ENCODE data around the gene ATP9B. TPM values are rescaled to one million over a fixed set of nuclear protein-coding genes. Genes with fewer than 3 reads are reported as not detected.
A peak's percentile ranks its signal among the peaks of the same experiment; 100 is the strongest.

The ATP9B gene
- total RNA-seq, 1 donor from 2014 or later = 48.6 TPM

DNA sequence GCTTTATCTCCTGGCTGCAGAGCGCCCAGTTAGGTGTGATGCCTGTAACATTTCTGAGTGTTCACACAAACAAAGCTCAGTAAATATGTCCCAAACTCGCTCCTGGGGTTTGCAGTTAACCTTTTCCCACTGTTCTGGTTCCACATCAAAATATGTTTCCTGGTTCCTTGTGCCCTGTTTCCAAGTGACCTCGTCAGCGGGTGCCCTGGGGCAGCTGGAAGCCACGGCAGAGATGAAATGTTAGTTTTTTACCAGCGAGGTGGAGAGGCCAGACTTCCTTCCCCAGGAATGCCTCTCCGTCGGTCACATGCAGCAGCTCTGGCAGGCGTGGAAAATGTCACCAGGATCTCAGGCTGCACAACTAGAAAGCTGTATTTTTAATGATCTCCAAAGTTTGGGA lies 344.7 kb downstream of the ATP9B start:
- no peaks in the 10 kb centered on the region for H3K9me3 ChIP-seq
- H3K36me3 ChIP-seq = peaks cover 28% of the 10 kb centered on the region
- no peak for ATAC-seq
- intact Hi-C loops (cut with DNase I) = no loop called here
- TF ChIP-seq, protein P1, sequence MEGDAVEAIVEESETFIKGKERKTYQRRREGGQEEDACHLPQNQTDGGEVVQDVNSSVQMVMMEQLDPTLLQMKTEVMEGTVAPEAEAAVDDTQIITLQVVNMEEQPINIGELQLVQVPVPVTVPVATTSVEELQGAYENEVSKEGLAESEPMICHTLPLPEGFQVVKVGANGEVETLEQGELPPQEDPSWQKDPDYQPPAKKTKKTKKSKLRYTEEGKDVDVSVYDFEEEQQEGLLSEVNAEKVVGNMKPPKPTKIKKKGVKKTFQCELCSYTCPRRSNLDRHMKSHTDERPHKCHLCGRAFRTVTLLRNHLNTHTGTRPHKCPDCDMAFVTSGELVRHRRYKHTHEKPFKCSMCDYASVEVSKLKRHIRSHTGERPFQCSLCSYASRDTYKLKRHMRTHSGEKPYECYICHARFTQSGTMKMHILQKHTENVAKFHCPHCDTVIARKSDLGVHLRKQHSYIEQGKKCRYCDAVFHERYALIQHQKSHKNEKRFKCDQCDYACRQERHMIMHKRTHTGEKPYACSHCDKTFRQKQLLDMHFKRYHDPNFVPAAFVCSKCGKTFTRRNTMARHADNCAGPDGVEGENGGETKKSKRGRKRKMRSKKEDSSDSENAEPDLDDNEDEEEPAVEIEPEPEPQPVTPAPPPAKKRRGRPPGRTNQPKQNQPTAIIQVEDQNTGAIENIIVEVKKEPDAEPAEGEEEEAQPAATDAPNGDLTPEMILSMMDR (IDR thresholded peaks at IDR 0.05) = no peak
- H3K27me3 ChIP-seq (ENCODE audit: low read depth) = no peaks in the 10 kb centered on the region
- H3K4me1 ChIP-seq = no peaks in the 10 kb centered on the region
- no peak overlapping the region for H3K27ac ChIP-seq
- H3K4me3 ChIP-seq = no peak overlapping the region
- DNase-seq = peak; percentile 34

DNA sequence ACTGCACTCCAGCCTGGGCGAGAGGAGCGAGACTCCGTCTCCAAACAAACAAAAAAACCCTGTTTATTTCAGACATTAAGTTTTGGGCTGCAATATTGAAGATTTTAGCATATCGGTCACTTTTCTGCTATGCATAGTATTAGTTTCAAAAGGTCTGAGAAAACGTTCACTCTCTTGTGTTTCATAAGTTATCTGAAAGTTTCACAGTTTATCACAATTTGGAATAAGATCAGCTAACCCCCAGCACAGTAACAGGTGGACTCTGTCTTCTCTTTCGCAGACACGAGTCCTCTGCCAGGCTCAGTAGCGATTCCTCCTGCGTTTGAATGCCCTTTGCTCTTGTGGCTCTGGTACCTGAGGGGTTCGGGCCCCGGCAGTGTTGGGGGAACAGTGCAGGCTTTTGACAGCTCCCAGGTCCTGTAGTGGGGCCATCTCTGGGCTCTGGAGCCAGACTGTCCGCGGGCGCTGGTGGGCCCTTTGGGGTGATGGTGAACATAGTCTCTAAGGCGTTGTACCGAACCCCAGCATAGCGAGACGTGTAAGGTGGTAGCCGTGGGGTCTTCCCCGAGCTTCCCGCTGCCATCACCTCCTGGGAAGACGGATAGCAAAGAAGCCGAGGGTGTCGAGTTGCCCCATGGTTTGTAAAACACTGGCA lies 347.0 kb downstream of the ATP9B start:
- no peak for ATAC-seq
- peaks cover 29% of the 10 kb centered on the region for H3K36me3 ChIP-seq
- DNase-seq = no peak
- H3K4me3 ChIP-seq = no peak overlapping the region
- TF ChIP-seq, protein P1 (IDR thresholded peaks at IDR 0.05) = no peak
- no peaks in the 10 kb centered on the region for H3K9me3 ChIP-seq
- intact Hi-C loops (cut with DNase I) = no loop called here
- no peaks in the 10 kb centered on the region for H3K27me3 ChIP-seq (ENCODE audit: low read depth)
- H3K4me1 ChIP-seq = no peaks in the 10 kb centered on the region
- no peak overlapping the region for H3K27ac ChIP-seq

GRCh38 chr18:79416677-79417052 lies 347.5 kb downstream of the ATP9B start:
- Histone ChIP-seq H3K4me3 (no peak overlapping the region), H3K36me3 (peaks cover 29% of the 10 kb centered on the region), H3K27me3 (ENCODE audit: low read depth) (no peaks in the 10 kb centered on the region), H3K27ac (no peak overlapping the region), H3K4me1 (no peaks in the 10 kb centered on the region), H3K9me3 (no peaks in the 10 kb centered on the region)
- TF ChIP-seq, protein P1 (IDR thresholded peaks at IDR 0.05) = no peak
- DNase-seq (no peak), ATAC-seq (no peak)
- intact Hi-C loops (cut with DNase I) = no loop called here

DNA sequence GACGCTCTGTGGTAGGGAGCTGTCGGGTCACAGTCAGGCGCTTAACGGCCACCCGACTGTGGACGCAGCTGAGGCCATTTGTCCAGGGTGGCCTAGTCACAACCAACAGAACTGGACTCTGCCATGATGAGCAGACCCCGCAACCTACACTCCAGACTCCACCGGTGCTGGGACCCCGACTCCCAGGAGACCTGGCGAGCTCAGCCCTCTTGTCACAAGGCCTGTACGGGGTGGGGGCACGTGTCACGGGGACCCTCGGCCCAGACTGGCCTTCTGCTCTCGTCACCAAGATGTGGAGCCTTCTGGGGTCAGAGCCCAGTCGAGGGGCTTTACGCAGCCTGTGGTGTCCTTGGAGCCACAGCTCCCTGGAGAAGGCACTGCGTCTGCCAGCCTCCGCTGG lies 349.0 kb downstream of the ATP9B start:
- no peaks in the 10 kb centered on the region for H3K9me3 ChIP-seq
- TF ChIP-seq, protein P1 (IDR thresholded peaks at IDR 0.05) = no peak
- intact Hi-C loops (cut with DNase I) = no loop called here
- no peak overlapping the region for H3K4me3 ChIP-seq
- no peaks in the 10 kb centered on the region for H3K27me3 ChIP-seq (ENCODE audit: low read depth)
- H3K36me3 ChIP-seq = peaks cover 21% of the 10 kb centered on the region
- no peak for DNase-seq
- H3K27ac ChIP-seq = no peak overlapping the region
- peaks cover 9% of the 10 kb centered on the region for H3K4me1 ChIP-seq
- no peak for ATAC-seq

DNA sequence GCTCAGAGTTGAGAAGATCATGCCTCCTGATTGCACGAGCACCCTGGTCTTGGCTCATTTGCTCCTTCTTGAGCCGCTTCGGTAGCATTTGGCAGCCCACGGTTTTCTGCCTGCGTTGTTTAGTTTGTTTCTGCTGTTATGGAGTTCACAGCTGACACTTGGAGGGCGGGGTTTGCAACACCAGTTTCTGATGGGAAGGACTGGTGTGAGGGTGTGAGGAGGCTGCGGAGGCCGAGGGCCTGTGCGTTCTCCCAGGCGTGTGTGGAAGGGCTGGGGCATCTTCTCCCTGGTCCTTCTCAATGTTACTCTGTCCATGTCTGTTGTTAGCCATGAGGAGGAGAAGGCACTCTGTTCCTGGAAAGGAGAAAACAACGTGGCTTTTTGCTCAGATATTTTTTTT lies 349.4 kb downstream of the ATP9B start:
- ATAC-seq = no peak
- intact Hi-C loops (cut with DNase I) = no loop called here

More for the DNA sequence above, 349.4 kb downstream of the ATP9B start:
- Histone ChIP-seq H3K4me1 (peaks cover 13% of the 10 kb centered on the region), H3K4me3 (no peak overlapping the region), H3K27ac (no peak overlapping the region), H3K27me3 (ENCODE audit: low read depth) (no peaks in the 10 kb centered on the region), H3K36me3 (peaks cover 17% of the 10 kb centered on the region), H3K9me3 (no peaks in the 10 kb centered on the region)
- DNase-seq = no peak
- TF ChIP-seq, protein P1 (IDR thresholded peaks at IDR 0.05) = no peak
